ENCODE data around the gene CARD8. TPM values are rescaled to one million over a fixed set of nuclear protein-coding genes. Genes with fewer than 3 reads are reported as not detected.

CARD8 gene
- total RNA-seq, 1 experiment from 2014 or later = 23.0 TPM

DNA sequence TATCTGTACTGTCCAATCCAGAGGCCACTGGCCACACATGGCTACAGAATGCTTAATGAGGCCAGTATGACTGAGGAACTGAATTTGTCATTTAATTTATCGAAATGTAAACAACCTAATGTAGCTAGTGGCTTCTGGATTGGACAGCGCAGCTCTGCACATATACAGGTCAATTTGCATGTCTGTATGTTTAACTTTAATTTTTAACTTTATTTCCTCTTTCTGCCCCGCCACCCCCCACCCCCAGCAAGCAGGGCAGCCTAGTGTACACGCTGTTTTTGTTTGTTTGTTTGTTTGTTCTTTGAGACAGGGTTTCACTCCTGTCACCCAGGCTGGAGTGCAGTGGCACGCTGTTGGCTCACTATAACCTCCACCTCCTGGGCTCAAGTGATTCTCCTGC, 69.7 kb downstream of the CARD8 start (continued):
- TF ChIP-seq, protein P1, sequence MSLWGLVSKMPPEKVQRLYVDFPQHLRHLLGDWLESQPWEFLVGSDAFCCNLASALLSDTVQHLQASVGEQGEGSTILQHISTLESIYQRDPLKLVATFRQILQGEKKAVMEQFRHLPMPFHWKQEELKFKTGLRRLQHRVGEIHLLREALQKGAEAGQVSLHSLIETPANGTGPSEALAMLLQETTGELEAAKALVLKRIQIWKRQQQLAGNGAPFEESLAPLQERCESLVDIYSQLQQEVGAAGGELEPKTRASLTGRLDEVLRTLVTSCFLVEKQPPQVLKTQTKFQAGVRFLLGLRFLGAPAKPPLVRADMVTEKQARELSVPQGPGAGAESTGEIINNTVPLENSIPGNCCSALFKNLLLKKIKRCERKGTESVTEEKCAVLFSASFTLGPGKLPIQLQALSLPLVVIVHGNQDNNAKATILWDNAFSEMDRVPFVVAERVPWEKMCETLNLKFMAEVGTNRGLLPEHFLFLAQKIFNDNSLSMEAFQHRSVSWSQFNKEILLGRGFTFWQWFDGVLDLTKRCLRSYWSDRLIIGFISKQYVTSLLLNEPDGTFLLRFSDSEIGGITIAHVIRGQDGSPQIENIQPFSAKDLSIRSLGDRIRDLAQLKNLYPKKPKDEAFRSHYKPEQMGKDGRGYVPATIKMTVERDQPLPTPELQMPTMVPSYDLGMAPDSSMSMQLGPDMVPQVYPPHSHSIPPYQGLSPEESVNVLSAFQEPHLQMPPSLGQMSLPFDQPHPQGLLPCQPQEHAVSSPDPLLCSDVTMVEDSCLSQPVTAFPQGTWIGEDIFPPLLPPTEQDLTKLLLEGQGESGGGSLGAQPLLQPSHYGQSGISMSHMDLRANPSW (CRISPR knock-in tag; conservative IDR thresholded peaks at IDR 0.05; ENCODE audit: low read depth) = no peak
- TF ChIP-seq MXD4 (CRISPR knock-in tag; IDR thresholded peaks at IDR 0.05; ENCODE audit: borderline replicate concordance) = no peak
- TF ChIP-seq NR3C1 (CRISPR knock-in tag; conservative IDR thresholded peaks at IDR 0.05; ENCODE audit: low read depth) = no peak
- TF ChIP-seq SMAD3 (CRISPR knock-in tag; IDR thresholded peaks at IDR 0.05; ENCODE audit: borderline replicate concordance) = no peak
- no peak for TF ChIP-seq ZNF232 (CRISPR knock-in tag; IDR thresholded peaks at IDR 0.05)

DNA sequence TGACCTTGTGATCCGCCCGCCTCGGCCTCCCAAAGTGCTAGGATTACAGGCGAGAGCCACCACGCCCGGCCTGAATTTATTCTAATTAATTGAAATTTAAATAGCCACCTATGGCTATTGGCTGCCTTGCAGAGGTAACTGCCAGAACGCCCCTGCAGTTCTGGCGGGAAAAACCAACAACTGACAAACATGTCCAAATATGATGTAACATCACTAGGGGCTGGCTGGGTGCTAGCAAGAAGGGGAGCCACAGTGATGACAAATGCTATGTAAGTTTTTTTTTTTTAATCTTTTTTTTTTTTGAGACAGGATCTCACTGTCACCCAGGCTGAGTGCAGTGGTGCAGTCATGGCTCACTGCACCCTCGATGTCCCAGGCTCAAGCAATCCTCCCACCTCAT, 72.4 kb downstream of the CARD8 start:
- Mint-ChIP-seq H3K9me3 (peaks cover 21% of the 10 kb centered on the region), H3K4me3 (no peak overlapping the region), H3K4me1 (no peaks in the 10 kb centered on the region), H3K27me3 (ENCODE audit: low read depth) (no peaks in the 10 kb centered on the region), H3K36me3 (peaks cover 41% of the 10 kb centered on the region), H3K27ac (no peak overlapping the region)
- TF ChIP-seq CBFB (CRISPR knock-in tag; IDR thresholded peaks at IDR 0.05; ENCODE audit: low read depth) (no peak), SP1 (CRISPR knock-in tag; conservative IDR thresholded peaks at IDR 0.05) (no peak), CREB1 (CRISPR knock-in tag; IDR thresholded peaks at IDR 0.05) (no peak), ETV6 (CRISPR knock-in tag; IDR thresholded peaks at IDR 0.05) (no peak), TCF7 (CRISPR knock-in tag; IDR thresholded peaks at IDR 0.05; ENCODE audit: low read depth) (no peak), ESRRA (CRISPR knock-in tag; IDR thresholded peaks at IDR 0.05; ENCODE audit: borderline replicate concordance) (no peak), EMX1 (CRISPR knock-in tag; IDR thresholded peaks at IDR 0.05) (no peak), ZNF138 (CRISPR knock-in tag; conservative IDR thresholded peaks at IDR 0.05) (no peak), TP53 (CRISPR knock-in tag; IDR thresholded peaks at IDR 0.05) (no peak), PRRX2 (CRISPR knock-in tag; IDR thresholded peaks at IDR 0.05) (no peak), ZNF263 (CRISPR knock-in tag; IDR thresholded peaks at IDR 0.05; ENCODE audit: low read depth) (no peak), TEAD4 (CRISPR knock-in tag; IDR thresholded peaks at IDR 0.05) (no peak), ZNF219 (CRISPR knock-in tag; IDR thresholded peaks at IDR 0.05; ENCODE audit: borderline replicate concordance) (no peak)
- TF ChIP-seq, protein P2, sequence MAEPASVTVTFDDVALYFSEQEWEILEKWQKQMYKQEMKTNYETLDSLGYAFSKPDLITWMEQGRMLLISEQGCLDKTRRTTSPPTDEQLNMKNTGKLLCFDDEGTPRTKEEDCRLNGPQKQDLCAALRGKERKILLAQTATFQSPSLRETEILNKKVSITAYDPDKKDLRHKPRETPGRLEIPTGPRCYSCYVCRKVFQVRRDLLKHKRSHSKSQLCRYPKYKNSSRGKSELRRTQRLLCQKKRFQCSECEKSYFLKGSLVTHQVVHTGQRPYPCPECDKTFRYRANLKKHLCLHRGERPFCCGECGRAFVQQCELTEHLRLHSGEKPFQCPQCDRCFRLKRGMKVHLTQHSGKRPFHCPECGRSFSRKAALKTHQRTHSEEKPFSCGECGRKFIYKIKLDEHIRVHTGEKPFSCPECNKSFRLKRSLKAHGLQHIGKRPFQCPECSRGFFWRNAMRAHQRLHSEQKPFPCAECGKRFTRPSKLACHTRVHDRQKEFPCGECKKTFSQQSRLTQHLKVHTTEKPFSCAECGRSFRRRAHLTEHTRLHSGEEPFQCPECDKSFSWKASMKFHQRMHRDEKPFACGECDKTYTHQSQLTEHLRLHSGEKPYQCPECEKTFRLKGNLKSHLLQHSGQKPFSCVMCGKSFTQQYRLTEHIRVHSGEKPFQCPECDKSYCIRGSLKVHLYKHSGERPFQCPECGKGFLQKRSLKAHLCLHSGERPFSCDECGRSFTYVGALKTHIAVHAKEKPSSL (CRISPR knock-in tag; conservative IDR thresholded peaks at IDR 0.05) = no peak
- TF ChIP-seq, protein P3, sequence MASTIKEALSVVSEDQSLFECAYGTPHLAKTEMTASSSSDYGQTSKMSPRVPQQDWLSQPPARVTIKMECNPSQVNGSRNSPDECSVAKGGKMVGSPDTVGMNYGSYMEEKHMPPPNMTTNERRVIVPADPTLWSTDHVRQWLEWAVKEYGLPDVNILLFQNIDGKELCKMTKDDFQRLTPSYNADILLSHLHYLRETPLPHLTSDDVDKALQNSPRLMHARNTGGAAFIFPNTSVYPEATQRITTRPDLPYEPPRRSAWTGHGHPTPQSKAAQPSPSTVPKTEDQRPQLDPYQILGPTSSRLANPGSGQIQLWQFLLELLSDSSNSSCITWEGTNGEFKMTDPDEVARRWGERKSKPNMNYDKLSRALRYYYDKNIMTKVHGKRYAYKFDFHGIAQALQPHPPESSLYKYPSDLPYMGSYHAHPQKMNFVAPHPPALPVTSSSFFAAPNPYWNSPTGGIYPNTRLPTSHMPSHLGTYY (CRISPR knock-in tag; IDR thresholded peaks at IDR 0.05) = no peak
- TF ChIP-seq, protein P4, sequence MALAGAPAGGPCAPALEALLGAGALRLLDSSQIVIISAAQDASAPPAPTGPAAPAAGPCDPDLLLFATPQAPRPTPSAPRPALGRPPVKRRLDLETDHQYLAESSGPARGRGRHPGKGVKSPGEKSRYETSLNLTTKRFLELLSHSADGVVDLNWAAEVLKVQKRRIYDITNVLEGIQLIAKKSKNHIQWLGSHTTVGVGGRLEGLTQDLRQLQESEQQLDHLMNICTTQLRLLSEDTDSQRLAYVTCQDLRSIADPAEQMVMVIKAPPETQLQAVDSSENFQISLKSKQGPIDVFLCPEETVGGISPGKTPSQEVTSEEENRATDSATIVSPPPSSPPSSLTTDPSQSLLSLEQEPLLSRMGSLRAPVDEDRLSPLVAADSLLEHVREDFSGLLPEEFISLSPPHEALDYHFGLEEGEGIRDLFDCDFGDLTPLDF (CRISPR knock-in tag; IDR thresholded peaks at IDR 0.05) = no peak
- TF ChIP-seq, protein P5, sequence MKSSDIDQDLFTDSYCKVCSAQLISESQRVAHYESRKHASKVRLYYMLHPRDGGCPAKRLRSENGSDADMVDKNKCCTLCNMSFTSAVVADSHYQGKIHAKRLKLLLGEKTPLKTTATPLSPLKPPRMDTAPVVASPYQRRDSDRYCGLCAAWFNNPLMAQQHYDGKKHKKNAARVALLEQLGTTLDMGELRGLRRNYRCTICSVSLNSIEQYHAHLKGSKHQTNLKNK (CRISPR knock-in tag; IDR thresholded peaks at IDR 0.05) = no peak
- TF ChIP-seq, protein P6, sequence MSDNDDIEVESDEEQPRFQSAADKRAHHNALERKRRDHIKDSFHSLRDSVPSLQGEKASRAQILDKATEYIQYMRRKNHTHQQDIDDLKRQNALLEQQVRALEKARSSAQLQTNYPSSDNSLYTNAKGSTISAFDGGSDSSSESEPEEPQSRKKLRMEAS (CRISPR knock-in tag; IDR thresholded peaks at IDR 0.05) = no peak
- ChIA-PET CTCF (no interaction called here), POLR2A (no interaction called here)
- no peak for DNase-seq (ENCODE audit: low spot score)
- ATAC-seq = no peak
